Endothelial cell of umbilical vein (primary cell): Measurements from ENCODE around the gene FSTL1. TPM values are rescaled to one million over a fixed set of nuclear protein-coding genes. Genes with fewer than 3 reads are reported as not detected.

Source experiments
- BruUV-seq: library from RNA; stranded (reverse); fragments of 400-500 nt; replicated peaks from 2 replicates; lab custom pipeline; 2021; lab: Mats Ljungman, UMichigan
- CTCF ChIA-PET: fragments of 300-600, 350-600 bp; sonication (Branson Sonifier 250); formaldehyde crosslinking; loops from one replicate; lab custom pipeline; 2021; ENCODE audit warnings: antibody characterized with exemption, inconsistent platforms; lab: Charles Lee
- POLR2A ChIA-PET: fragments of 300-600, 350-600 bp; sonication (Branson Sonifier 250); formaldehyde crosslinking; loops from one replicate; lab custom pipeline; 2021; ENCODE audit warnings: antibody characterized with exemption, inconsistent platforms; lab: Charles Lee
- DNase-seq: peaks from one replicate; pipeline ENCODE4 v3.0.0-alpha.2; 2011; ENCODE audit warnings: low read depth, low spot score
- FAIRE-seq: peaks from 2 replicates; lab custom pipeline; 2011; peaks lifted over from hg19 to GRCh38; lab: Jason Lieb, UNC
- H2AFZ ChIP-seq: 2 replicates; pipeline ENCODE4 v1.6.0; 2012; ENCODE audit warnings: low read depth, low read length, control low read depth, inconsistent platforms
- H3K27ac ChIP-seq: 2 replicates; pipeline ENCODE4 v1.5.1; 2011; ENCODE audit warnings: low read depth, mild to moderate bottlenecking, control low read depth, low read length, moderate library complexity; ENCODE audit not compliant: insufficient read depth
- H3K27me3 ChIP-seq, 2 experiments: 2 replicates each; pipeline versions ENCODE4 v1.6.0 to v1.6.1; 2011; ENCODE audit warnings: low read length in 2 of 2, mixed read lengths in 1 of 2; ENCODE audit not compliant: control insufficient read depth in 2 of 2, insufficient read depth in 2 of 2
- H3K36me3 ChIP-seq, 2 experiments: 2 replicates in 1 of 2; 3 replicates in 1 of 2; pipeline ENCODE4 v1.5.1; 2011; ENCODE audit warnings: low read length in 2 of 2, mild to moderate bottlenecking in 1 of 2, moderate library complexity in 1 of 2; ENCODE audit not compliant: control insufficient read depth in 2 of 2, insufficient read depth in 2 of 2; ENCODE audit errors: extremely low read depth in 1 of 2
- H3K4me1 ChIP-seq: 3 replicates; pipeline ENCODE4 v1.5.1; 2011; ENCODE audit warnings: mild to moderate bottlenecking, low read length; ENCODE audit not compliant: control insufficient read depth, insufficient read depth; ENCODE audit errors: extremely low read depth
- H3K4me2 ChIP-seq: 2 replicates; pipeline ENCODE4 v1.6.1; 2011; ENCODE audit warnings: low read length, control low read depth, mixed read lengths; ENCODE audit not compliant: insufficient read depth
- H3K4me3 ChIP-seq, 3 experiments: fragments of 200-600 bp in 1 of 3; sonication (generic), shearing (Covaris generic) in 1 of 3; replicated peaks in 1 of 3; 2 replicates each; pipeline ENCODE4 v1.5.1; 2011 to 2016; ENCODE audit warnings: control low read depth in 3 of 3, low read length in 3 of 3, mild to moderate bottlenecking in 2 of 3, inconsistent platforms in 1 of 3, low read depth in 1 of 3, moderate library complexity in 1 of 3; ENCODE audit not compliant: insufficient read depth in 1 of 3
- H3K79me2 ChIP-seq: 2 replicates; pipeline ENCODE4 v1.6.0; 2012; ENCODE audit warnings: low read length, inconsistent platforms; ENCODE audit not compliant: control insufficient read depth, insufficient read depth
- H3K9ac ChIP-seq: replicated peaks from 2 replicates; pipeline ENCODE3; 2011; ENCODE audit warnings: low read length, control low read depth; ENCODE audit not compliant: insufficient read depth; ENCODE audit errors: extremely low read depth
- H3K9me1 ChIP-seq: replicated peaks from 3 replicates; pipeline ENCODE4 v1.6.0; 2011; ENCODE audit warnings: mild to moderate bottlenecking, low read length; ENCODE audit not compliant: control insufficient read depth, insufficient read depth; ENCODE audit errors: extremely low read depth
- H3K9me3 ChIP-seq: replicated peaks from 2 replicates; pipeline ENCODE4 v1.5.1; 2012; ENCODE audit warnings: low read length, inconsistent platforms; ENCODE audit not compliant: control insufficient read depth, insufficient read depth
- H4K20me1 ChIP-seq: replicated peaks from 2 replicates; pipeline ENCODE3; 2011; ENCODE audit warnings: mild to moderate bottlenecking, low read length; ENCODE audit not compliant: control insufficient read depth, insufficient read depth; ENCODE audit errors: extremely low read depth
- CTCF ChIP-seq, 2 donors: IDR thresholded peaks; 1 replicate in 1 of 2; 2 replicates in 1 of 2; pipeline ENCODE4 v1.5.1; 2011; ENCODE audit warnings: low read length in 2 of 2, mild to moderate bottlenecking in 2 of 2, moderate library complexity in 2 of 2, control low read depth in 1 of 2, inconsistent platforms in 1 of 2, low read depth in 1 of 2; ENCODE audit not compliant: insufficient read depth in 1 of 2; ENCODE audit errors: extremely low read depth in 1 of 2
- GATA2 ChIP-seq: IDR thresholded peaks from 2 replicates; pipeline ENCODE4 v1.7.0; 2011; ENCODE audit warnings: low read depth, mild to moderate bottlenecking, moderate library complexity, mixed read lengths, low read length; ENCODE audit not compliant: insufficient read length, insufficient read depth
- JUN ChIP-seq: IDR thresholded peaks from 2 replicates; pipeline ENCODE4 v1.6.1; 2011; ENCODE audit warnings: borderline replicate concordance, low read depth; ENCODE audit not compliant: insufficient read length, insufficient read depth
- MYC ChIP-seq: IDR thresholded peaks from one replicate; pipeline ENCODE4 v1.6.1; 2011; ENCODE audit warnings: mild to moderate bottlenecking, low read depth, low read length
- POLR2A ChIP-seq: IDR thresholded peaks from 2 replicates; pipeline ENCODE4 v1.6.1; 2012; ENCODE audit warnings: low read depth, mild to moderate bottlenecking, control low read depth, low read length
- POLR2AphosphoS5 ChIP-seq: IDR thresholded peaks from 2 replicates; pipeline ENCODE4 v1.6.1; 2012; ENCODE audit warnings: low read depth, mild to moderate bottlenecking, control low read depth, low read length, moderate library complexity; ENCODE audit not compliant: insufficient read depth
- dilution Hi-C: fragments of 300-500 bp; cut with MboI; formaldehyde crosslinking; loops from one replicate; pipeline ENCODE4 v1.15.0; 2019; ENCODE audit warnings: low sequenced_read_pairs; ENCODE audit not compliant: extremely low pct_ligation_motif_present
- intact Hi-C: fragments of 100-400 bp; cut with micrococcal nuclease; formaldehyde crosslinking; loops from one replicate; pipeline ENCODE4 v1.10.0; 2022
- polyA plus RNA-seq, 4 experiments: library from polyadenylated mRNA; depleted of rRNA in 3 of 4; stranded (reverse) in 3 of 4; unstranded in 1 of 4; fragments of >200 nt; gene quantifications; 2 replicates each; pipeline versions ENCODE4 v1.2.1 to v1.2.3, GENCODE V29; 2011 to 2012; ENCODE audit warnings: missing spikeins in 1 of 4
- total RNA-seq: library from RNA; stranded (reverse); gene quantifications from 2 replicates; pipeline ENCODE4 v1.2.3, GENCODE V29; 2021

Gene FSTL1
- total and polyA plus RNA-seq, 2 donors (not counting 3 experiments of a cell fraction or from before 2014, with no cell fraction given) = 235 to 562 TPM

DNA sequence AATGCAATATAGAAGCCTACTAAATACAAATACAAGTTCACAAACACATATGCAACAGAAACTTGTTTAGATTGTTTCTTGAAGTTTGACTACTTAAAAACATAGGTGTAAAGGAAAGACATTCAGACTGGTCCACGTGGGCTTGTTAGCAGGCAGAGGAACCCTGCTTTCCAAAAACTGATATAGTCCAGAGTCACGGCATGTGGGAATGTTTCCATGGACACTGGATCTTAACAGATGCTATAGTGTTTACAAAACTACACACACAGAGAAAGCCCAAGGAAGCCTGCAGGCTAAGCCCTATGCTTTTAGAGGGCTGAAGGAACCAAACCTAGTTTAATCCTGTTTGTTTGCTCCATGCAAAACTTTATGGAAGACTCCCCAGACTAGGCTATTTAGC is 56.4 kb downstream of the FSTL1 start:
- dilution Hi-C loops = no loop called here
- intact Hi-C loops = loop anchor here (5.0 kb wide), 1 partner anchor 152 kb away; no protein-coding TSS in a partner anchor
- peaks cover 27 to 30% of the 10 kb centered on the region in 2 experiments for H3K36me3 ChIP-seq
- no peaks in the 10 kb centered on the region for H3K9me1 ChIP-seq
- FAIRE-seq = no peak
- no peak overlapping the region for H3K27ac ChIP-seq
- DNase-seq = no peak
- H3K9me3 ChIP-seq = no peaks in the 10 kb centered on the region
- H3K79me2 ChIP-seq = no peaks in the 10 kb centered on the region
- POLR2A ChIA-PET = no interaction called here
- no peaks in the 10 kb centered on the region for H4K20me1 ChIP-seq
- H3K4me3 ChIP-seq = no peak overlapping the region
- H3K9ac ChIP-seq = no peak overlapping the region
- no peaks in the 10 kb centered on the region for H3K27me3 ChIP-seq
- no peaks in the 10 kb centered on the region for H3K4me1 ChIP-seq
- TF ChIP-seq CTCF (IDR thresholded peaks at IDR 0.05; ENCODE audit: extremely low read depth in 1 of 2, insufficient read depth in 1 of 2, low read depth in 1 of 2, low read length in 2 of 2) = no peak
- no peak for TF ChIP-seq POLR2AphosphoS5
- no peak for TF ChIP-seq POLR2A
- TF ChIP-seq MYC = no peak
- no peak overlapping the region for H3K4me2 ChIP-seq
- BruUV-seq = no TSS peak
- CTCF ChIA-PET = no interaction called here
- no peak overlapping the region for H2AFZ ChIP-seq

DNA sequence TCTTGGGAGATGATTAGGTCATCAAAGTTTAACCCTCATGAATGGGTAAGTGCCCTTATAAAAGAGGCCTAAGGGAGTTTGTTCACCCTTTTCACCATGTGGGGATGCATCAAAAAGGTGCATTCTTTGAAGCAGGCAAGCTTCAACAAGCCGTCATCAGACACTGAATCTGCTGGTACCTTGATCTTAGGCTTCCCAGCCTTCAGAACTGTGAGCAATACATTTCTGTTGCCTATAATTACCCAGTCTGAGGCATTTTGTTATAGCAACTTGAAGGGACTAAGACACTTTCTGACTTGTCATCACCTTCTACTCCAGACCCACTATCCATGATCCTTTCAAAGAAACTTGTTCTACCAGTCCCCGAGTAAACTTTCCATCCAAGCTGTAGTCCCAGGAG is 57.0 kb downstream of the FSTL1 start:
- no peaks in the 10 kb centered on the region for H3K4me1 ChIP-seq
- dilution Hi-C loops = no loop called here
- H3K9me3 ChIP-seq = no peaks in the 10 kb centered on the region
- no peaks in the 10 kb centered on the region for H3K9me1 ChIP-seq
- no peak overlapping the region for H3K9ac ChIP-seq
- no peak overlapping the region for H3K4me3 ChIP-seq
- H3K27me3 ChIP-seq = no peaks in the 10 kb centered on the region
- no peaks in the 10 kb centered on the region for H3K79me2 ChIP-seq
- no peak overlapping the region for H2AFZ ChIP-seq
- DNase-seq (no peak), FAIRE-seq (no peak)
- ChIA-PET POLR2A (no interaction called here), CTCF (no interaction called here)
- intact Hi-C loops = loop anchor here (5.0 kb wide), 1 partner anchor 151 kb away; no protein-coding TSS in a partner anchor
- BruUV-seq = no TSS peak
- TF ChIP-seq POLR2AphosphoS5 (no peak), JUN (no peak), GATA2 (no peak)
- H3K27ac ChIP-seq = no peak overlapping the region
- H4K20me1 ChIP-seq = no peaks in the 10 kb centered on the region
- H3K36me3 ChIP-seq = peaks cover 26 to 27% of the 10 kb centered on the region in 2 experiments
- H3K4me2 ChIP-seq = no peak overlapping the region
